GM21447 (cell line): ENCODE results near the gene TTBK2.

Experiments
- ATAC-seq: cut with Tn5 transposase; IDR thresholded peaks from one replicate; pipeline ENCODE4 v1.9.1; 2021; ENCODE audit not compliant: unreplicated experiment

Gene TTBK2

GRCh38 chr15:42693942-42694341 is 226.6 kb downstream of the TTBK2 start:
- ATAC-seq = no peak

GRCh38 chr15:42693496-42693895 is 227.1 kb downstream of the TTBK2 start:
- no peak for ATAC-seq

GRCh38 chr15:42692997-42693396 is 227.6 kb downstream of the TTBK2 start:
- no peak for ATAC-seq

- no peak for ATAC-seq
Measured at GRCh38 chr15:42692536-42692935, 228.0 kb downstream of the TTBK2 start.

GRCh38 chr15:42691770-42692169 is 228.8 kb downstream of the TTBK2 start:
- ATAC-seq = no peak

GRCh38 chr15:42691308-42691707 is 229.3 kb downstream of the TTBK2 start:
- ATAC-seq = no peak
